ENCODE measurements around the gene MALAT1.

MALAT1 gene

GRCh38 chr11:65524014-65524740, 25.3 kb downstream of the MALAT1 start:
- peak overlapping the region; percentile 40 for H3K4me3 ChIP-seq (ENCODE audit: low read depth, low read length)
- TF ChIP-seq CTCF (conservative IDR thresholded peaks at IDR 0.05; ENCODE audit: low read depth, low read length), result no peak
- no peak for DNase-seq (ENCODE audit: low read depth)

- peak; percentile 89 for DNase-seq (ENCODE audit: low read depth)
- peak within 1 kb of the TSS; percentile 86 for H3K4me3 ChIP-seq (ENCODE audit: low read depth, low read length)
- TF ChIP-seq CTCF (conservative IDR thresholded peaks at IDR 0.05; ENCODE audit: low read depth, low read length), result no peak
These were observed 26.1 kb downstream of the MALAT1 start, which contains the start of gene SCYL1 for GRCh38 chr11:65524741-65525545. Gene SCYL1 (plus strand): TSS chr11:65525083. CDS start chr11:65525154, 71 bp downstream.

GRCh38 chr11:65525546-65526480, 27.0 kb downstream of the MALAT1 start:
- peak; percentile 42 for DNase-seq (ENCODE audit: low read depth)
- TF ChIP-seq CTCF (conservative IDR thresholded peaks at IDR 0.05; ENCODE audit: low read depth, low read length), result no peak

GRCh38 chr11:65526744-65527143, 27.9 kb downstream of the MALAT1 start:
- no peak for TF ChIP-seq CTCF (conservative IDR thresholded peaks at IDR 0.05; ENCODE audit: low read depth, low read length)
- H3K4me3 ChIP-seq (ENCODE audit: low read depth, low read length), result peak overlapping the region; percentile 86
- DNase-seq (ENCODE audit: low read depth), result no peak

More at GRCh38 chr11:65525546-65526480, 27.0 kb downstream of the MALAT1 start:
- H3K4me3 ChIP-seq (ENCODE audit: low read depth, low read length), result peak overlapping the region; percentile 86

- no peak overlapping the region for H3K4me3 ChIP-seq (ENCODE audit: low read depth, low read length)
- TF ChIP-seq CTCF (conservative IDR thresholded peaks at IDR 0.05; ENCODE audit: low read depth, low read length), result no peak
- DNase-seq (ENCODE audit: low read depth), result no peak
These were observed 30.0 kb downstream of the MALAT1 start for GRCh38 chr11:65528819-65529350.

GRCh38 chr11:65529475-65530156, 30.8 kb downstream of the MALAT1 start:
- no peak for TF ChIP-seq CTCF (conservative IDR thresholded peaks at IDR 0.05; ENCODE audit: low read depth, low read length)
- no peak overlapping the region for H3K4me3 ChIP-seq (ENCODE audit: low read depth, low read length)
- DNase-seq (ENCODE audit: low read depth), result no peak
